ENCODE results near the gene VRK3. TPM values are rescaled to one million over a fixed set of nuclear protein-coding genes. Genes with fewer than 3 reads are reported as not detected.

Gene VRK3
- polyA plus RNA-seq, 1 of the 3 experiments (the other 2 are of a cell fraction): 30.3 TPM

DNA sequence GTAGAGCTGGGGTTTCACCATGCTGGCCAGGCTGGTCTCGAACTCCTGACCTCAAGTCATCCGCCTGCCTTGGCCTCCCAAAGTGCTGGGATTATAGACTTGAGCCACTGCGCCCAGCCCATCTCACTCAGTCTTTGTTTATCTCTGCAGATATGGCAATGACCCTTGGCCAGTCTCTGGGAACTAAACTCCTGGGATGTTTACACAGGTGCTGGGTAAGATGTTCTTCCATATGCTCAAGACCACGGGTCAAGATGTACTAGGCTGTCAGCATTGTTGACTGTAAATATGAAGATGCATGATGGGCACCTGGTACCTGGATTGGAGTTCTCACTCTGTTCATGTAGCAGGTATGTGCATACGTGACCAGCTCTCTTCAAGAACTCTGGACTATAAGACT lies 36.5 kb upstream of the VRK3 start:
- Histone ChIP-seq H3K9ac (no peak overlapping the region), H3F3A (replicated peaks; ENCODE audit: insufficient read depth) (peaks cover 3% of the 10 kb centered on the region), H2AFZ (ENCODE audit: low read depth) (no peak overlapping the region), H3K9me3 (no peaks in the 10 kb centered on the region), H3K27ac (ENCODE audit: low read depth in 2 of 2, low read length in 1 of 2) (no peak overlapping the region), H3K79me2 (ENCODE audit: insufficient read depth) (no peaks in the 10 kb centered on the region), H3K4me1 (ENCODE audit: control insufficient read depth in 1 of 2, insufficient read depth in 2 of 2, low read depth in 1 of 2, low read length in 1 of 2) (no peaks in the 10 kb centered on the region), H3K27me3 (ENCODE audit: insufficient read depth) (peaks cover 18% of the 10 kb centered on the region; the same call in 1 of the 2 replicates), H3K4me2 (no peak overlapping the region), H3K9me2 (no peaks in the 10 kb centered on the region), H3K36me3 (replicated peaks in 1 of 2; ENCODE audit: control insufficient read depth in 1 of 2, insufficient read depth in 2 of 2, low read length in 1 of 2) (no peaks in the 10 kb centered on the region), H3K4me3 (ENCODE audit: low read depth in 2 of 2, low read length in 1 of 2) (no peak overlapping the region), H4K20me1 (ENCODE audit: insufficient read depth) (no peaks in the 10 kb centered on the region)
- no peak for DNase-seq
- WGBS (ENCODE audit: low lambda C conversion rate): 4% methylated on average over 5 of the region's 5 CpGs
- ChIA-PET CTCF (no interaction called here), POLR2A (no interaction called here)
- TF ChIP-seq RAD21 (IDR thresholded peaks at IDR 0.05; ENCODE audit: low read length): no peak
- TF ChIP-seq, protein P1, sequence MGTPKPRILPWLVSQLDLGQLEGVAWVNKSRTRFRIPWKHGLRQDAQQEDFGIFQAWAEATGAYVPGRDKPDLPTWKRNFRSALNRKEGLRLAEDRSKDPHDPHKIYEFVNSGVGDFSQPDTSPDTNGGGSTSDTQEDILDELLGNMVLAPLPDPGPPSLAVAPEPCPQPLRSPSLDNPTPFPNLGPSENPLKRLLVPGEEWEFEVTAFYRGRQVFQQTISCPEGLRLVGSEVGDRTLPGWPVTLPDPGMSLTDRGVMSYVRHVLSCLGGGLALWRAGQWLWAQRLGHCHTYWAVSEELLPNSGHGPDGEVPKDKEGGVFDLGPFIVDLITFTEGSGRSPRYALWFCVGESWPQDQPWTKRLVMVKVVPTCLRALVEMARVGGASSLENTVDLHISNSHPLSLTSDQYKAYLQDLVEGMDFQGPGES (IDR thresholded peaks at IDR 0.05; ENCODE audit: low read depth, low read length): no peak

DNA sequence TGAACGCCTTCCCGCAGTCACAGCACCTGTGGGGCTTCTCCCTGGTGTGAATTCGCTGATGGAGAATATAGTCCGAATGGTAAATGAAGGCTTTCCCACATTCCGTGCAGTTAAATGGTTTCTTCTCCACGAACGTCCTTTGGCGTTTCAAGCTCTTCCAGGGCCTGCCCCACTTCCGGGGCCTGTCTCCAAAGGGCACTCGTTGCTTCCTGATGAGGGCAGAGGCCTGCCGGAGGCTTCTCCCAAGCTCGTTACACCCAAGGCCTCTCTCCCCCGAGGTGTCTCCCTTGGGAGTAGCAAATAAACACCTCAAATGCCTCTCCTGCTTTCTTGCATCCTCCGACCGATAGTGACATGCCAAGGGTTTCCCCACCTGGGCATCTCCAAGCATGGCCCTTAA lies 34.9 kb upstream of the VRK3 start:
- Histone ChIP-seq H3F3A (replicated peaks; ENCODE audit: insufficient read depth) (no peaks in the 10 kb centered on the region), H3K9ac (no peak overlapping the region), H3K36me3 (replicated peaks in 1 of 2; ENCODE audit: control insufficient read depth in 1 of 2, insufficient read depth in 2 of 2, low read length in 1 of 2) (no peaks in the 10 kb centered on the region), H4K20me1 (ENCODE audit: insufficient read depth) (no peaks in the 10 kb centered on the region), H3K27ac (ENCODE audit: low read depth in 2 of 2, low read length in 1 of 2) (no peak overlapping the region), H2AFZ (ENCODE audit: low read depth) (no peak overlapping the region), H3K4me2 (no peak overlapping the region), H3K9me3 (no peaks in the 10 kb centered on the region), H3K79me2 (ENCODE audit: insufficient read depth) (no peaks in the 10 kb centered on the region), H3K4me1 (ENCODE audit: control insufficient read depth in 1 of 2, insufficient read depth in 2 of 2, low read depth in 1 of 2, low read length in 1 of 2) (no peaks in the 10 kb centered on the region), H3K4me3 (ENCODE audit: low read depth in 2 of 2, low read length in 1 of 2) (no peak overlapping the region), H3K27me3 (ENCODE audit: insufficient read depth) (peaks cover 5% of the 10 kb centered on the region; the same call in 1 of the 2 replicates), H3K9me2 (no peaks in the 10 kb centered on the region)
- CTCF ChIA-PET: interaction anchor here (1.3 kb wide), 1 partner anchor 12 kb away, joined by 5 read pairs; no protein-coding TSS in a partner anchor
- DNase-seq: no peak
- POLR2A ChIA-PET: no interaction called here
- WGBS (ENCODE audit: low lambda C conversion rate): 19% methylated on average over 15 of the region's 15 CpGs
- TF ChIP-seq, protein P2, sequence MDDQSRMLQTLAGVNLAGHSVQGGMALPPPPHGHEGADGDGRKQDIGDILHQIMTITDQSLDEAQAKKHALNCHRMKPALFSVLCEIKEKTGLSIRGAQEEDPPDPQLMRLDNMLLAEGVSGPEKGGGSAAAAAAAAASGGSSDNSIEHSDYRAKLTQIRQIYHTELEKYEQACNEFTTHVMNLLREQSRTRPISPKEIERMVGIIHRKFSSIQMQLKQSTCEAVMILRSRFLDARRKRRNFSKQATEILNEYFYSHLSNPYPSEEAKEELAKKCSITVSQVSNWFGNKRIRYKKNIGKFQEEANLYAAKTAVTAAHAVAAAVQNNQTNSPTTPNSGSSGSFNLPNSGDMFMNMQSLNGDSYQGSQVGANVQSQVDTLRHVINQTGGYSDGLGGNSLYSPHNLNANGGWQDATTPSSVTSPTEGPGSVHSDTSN (IDR thresholded peaks at IDR 0.05): no peak
- no peak for TF ChIP-seq FOXM1 (IDR thresholded peaks at IDR 0.05; ENCODE audit: low read depth)
- no peak for TF ChIP-seq POLR2AphosphoS5 (IDR thresholded peaks at IDR 0.05; ENCODE audit: low read depth, low read length)
- TF ChIP-seq EZH2phosphoT487 (IDR thresholded peaks at IDR 0.05; ENCODE audit: borderline replicate concordance, low read depth): no peak
- TF ChIP-seq, protein P3, sequence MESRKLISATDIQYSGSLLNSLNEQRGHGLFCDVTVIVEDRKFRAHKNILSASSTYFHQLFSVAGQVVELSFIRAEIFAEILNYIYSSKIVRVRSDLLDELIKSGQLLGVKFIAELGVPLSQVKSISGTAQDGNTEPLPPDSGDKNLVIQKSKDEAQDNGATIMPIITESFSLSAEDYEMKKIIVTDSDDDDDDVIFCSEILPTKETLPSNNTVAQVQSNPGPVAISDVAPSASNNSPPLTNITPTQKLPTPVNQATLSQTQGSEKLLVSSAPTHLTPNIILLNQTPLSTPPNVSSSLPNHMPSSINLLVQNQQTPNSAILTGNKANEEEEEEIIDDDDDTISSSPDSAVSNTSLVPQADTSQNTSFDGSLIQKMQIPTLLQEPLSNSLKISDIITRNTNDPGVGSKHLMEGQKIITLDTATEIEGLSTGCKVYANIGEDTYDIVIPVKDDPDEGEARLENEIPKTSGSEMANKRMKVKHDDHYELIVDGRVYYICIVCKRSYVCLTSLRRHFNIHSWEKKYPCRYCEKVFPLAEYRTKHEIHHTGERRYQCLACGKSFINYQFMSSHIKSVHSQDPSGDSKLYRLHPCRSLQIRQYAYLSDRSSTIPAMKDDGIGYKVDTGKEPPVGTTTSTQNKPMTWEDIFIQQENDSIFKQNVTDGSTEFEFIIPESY (IDR thresholded peaks at IDR 0.05; ENCODE audit: borderline replicate concordance, low read depth): no peak
- TF ChIP-seq, protein P1 (IDR thresholded peaks at IDR 0.05; ENCODE audit: low read depth, low read length): no peak
- TF ChIP-seq NRF1 (IDR thresholded peaks at IDR 0.05; ENCODE audit: low read depth, low read length): no peak
- no peak for TF ChIP-seq MEF2A (IDR thresholded peaks at IDR 0.05; ENCODE audit: borderline replicate concordance, low read depth)
- no peak for TF ChIP-seq SMC3 (IDR thresholded peaks at IDR 0.05; ENCODE audit: low read depth, low read length)
- TF ChIP-seq, protein P4, sequence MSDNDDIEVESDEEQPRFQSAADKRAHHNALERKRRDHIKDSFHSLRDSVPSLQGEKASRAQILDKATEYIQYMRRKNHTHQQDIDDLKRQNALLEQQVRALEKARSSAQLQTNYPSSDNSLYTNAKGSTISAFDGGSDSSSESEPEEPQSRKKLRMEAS (IDR thresholded peaks at IDR 0.05; ENCODE audit: low read depth): no peak
- no peak for TF ChIP-seq JUND (IDR thresholded peaks at IDR 0.05)
- TF ChIP-seq RXRA (IDR thresholded peaks at IDR 0.05; ENCODE audit: borderline replicate concordance, low read depth): no peak
- no peak for TF ChIP-seq FOSL2 (IDR thresholded peaks at IDR 0.05; ENCODE audit: borderline replicate concordance, low read depth)

Data from SK-N-SH (cell line).